Mesendoderm (in vitro differentiated cells): ENCODE measurements around the gene SMYD3.

Experiments used
- DNase-seq: peaks from one replicate; pipeline ENCODE4 v3.0.0; 2013
- H2AK5ac ChIP-seq: 2 replicates; pipeline ENCODE4 v1.6.1; 2013; ENCODE audit warnings: low read length, inconsistent platforms
- H2BK120ac ChIP-seq: 2 replicates; pipeline ENCODE4 v1.6.1; 2013; ENCODE audit warnings: low read depth, mild to moderate bottlenecking, low read length, moderate library complexity, mixed read lengths
- H2BK15ac ChIP-seq: replicated peaks from 2 replicates; pipeline ENCODE4 v1.6.1; 2013; ENCODE audit warnings: low read depth, mild to moderate bottlenecking, moderate library complexity
- H2BK5ac ChIP-seq: 2 replicates; pipeline ENCODE4 v1.6.1; 2013; ENCODE audit warnings: low read length, inconsistent platforms
- H3K18ac ChIP-seq: 2 replicates; pipeline ENCODE4 v1.6.1; 2013; ENCODE audit warnings: mild to moderate bottlenecking, low read length, mixed read lengths
- H3K23ac ChIP-seq: one replicate; pipeline ENCODE4 v1.6.1; 2013; ENCODE audit warnings: low read length
- H3K27ac ChIP-seq: 2 replicates; pipeline ENCODE4 v1.5.1; 2013; ENCODE audit warnings: low read depth, mild to moderate bottlenecking, inconsistent platforms, low read length, moderate library complexity
- H3K27me3 ChIP-seq: 2 replicates; pipeline ENCODE4 v1.6.1; 2013; ENCODE audit warnings: low read length, control low read depth, mild to moderate bottlenecking, inconsistent platforms; ENCODE audit not compliant: insufficient read depth, poor library complexity
- H3K36me3 ChIP-seq: 2 replicates; pipeline ENCODE4 v1.6.1; 2013; ENCODE audit warnings: low read length, inconsistent platforms; ENCODE audit not compliant: control insufficient read depth, insufficient read depth
- H3K4ac ChIP-seq: one replicate; pipeline ENCODE4 v1.6.1; 2013; ENCODE audit warnings: low read depth, mild to moderate bottlenecking, low read length, moderate library complexity
- H3K4me1 ChIP-seq: 2 replicates; pipeline ENCODE4 v1.6.1; 2013; ENCODE audit warnings: low read depth, low read length, inconsistent platforms; ENCODE audit not compliant: control insufficient read depth
- H3K4me2 ChIP-seq: 2 replicates; pipeline ENCODE4 v1.6.1; 2013; ENCODE audit warnings: low read length
- H3K4me3 ChIP-seq: 2 replicates; pipeline ENCODE4 v1.5.1; 2013; ENCODE audit warnings: mild to moderate bottlenecking, low read length
- H3K56ac ChIP-seq: one replicate; pipeline ENCODE4 v1.6.1; 2013; ENCODE audit warnings: low read length
- H3K79me1 ChIP-seq: 2 replicates; pipeline ENCODE4 v1.6.1; 2013; ENCODE audit warnings: low read length, inconsistent platforms
- H3K79me2 ChIP-seq: 2 replicates; pipeline ENCODE4 v1.6.1; 2013; ENCODE audit warnings: mild to moderate bottlenecking, low read length; ENCODE audit not compliant: control insufficient read depth, insufficient read depth
- H3K9ac ChIP-seq: 2 replicates; pipeline ENCODE4 v1.6.1; 2013; ENCODE audit warnings: low read length, inconsistent platforms
- H4K5ac ChIP-seq: one replicate; pipeline ENCODE4 v1.6.1; 2013; ENCODE audit warnings: low read length
- H4K8ac ChIP-seq: one replicate; pipeline ENCODE4 v1.6.1; 2013; ENCODE audit warnings: low read depth, mild to moderate bottlenecking, control low read depth, low read length, moderate library complexity
- WGBS: extraction: QIAGEN DNeasy Blood & Tissue Kit; methylation state at CpG from one replicate; pipeline ENCODE4 v1.1.7; 2013; ENCODE audit warnings: low lambda C conversion rate, missing lambda C conversion rate; ENCODE audit not compliant: insufficient coverage; ENCODE audit errors: extremely low coverage; 5-methylcytosine and 5-hydroxymethylcytosine counted together

The SMYD3 gene

DNA sequence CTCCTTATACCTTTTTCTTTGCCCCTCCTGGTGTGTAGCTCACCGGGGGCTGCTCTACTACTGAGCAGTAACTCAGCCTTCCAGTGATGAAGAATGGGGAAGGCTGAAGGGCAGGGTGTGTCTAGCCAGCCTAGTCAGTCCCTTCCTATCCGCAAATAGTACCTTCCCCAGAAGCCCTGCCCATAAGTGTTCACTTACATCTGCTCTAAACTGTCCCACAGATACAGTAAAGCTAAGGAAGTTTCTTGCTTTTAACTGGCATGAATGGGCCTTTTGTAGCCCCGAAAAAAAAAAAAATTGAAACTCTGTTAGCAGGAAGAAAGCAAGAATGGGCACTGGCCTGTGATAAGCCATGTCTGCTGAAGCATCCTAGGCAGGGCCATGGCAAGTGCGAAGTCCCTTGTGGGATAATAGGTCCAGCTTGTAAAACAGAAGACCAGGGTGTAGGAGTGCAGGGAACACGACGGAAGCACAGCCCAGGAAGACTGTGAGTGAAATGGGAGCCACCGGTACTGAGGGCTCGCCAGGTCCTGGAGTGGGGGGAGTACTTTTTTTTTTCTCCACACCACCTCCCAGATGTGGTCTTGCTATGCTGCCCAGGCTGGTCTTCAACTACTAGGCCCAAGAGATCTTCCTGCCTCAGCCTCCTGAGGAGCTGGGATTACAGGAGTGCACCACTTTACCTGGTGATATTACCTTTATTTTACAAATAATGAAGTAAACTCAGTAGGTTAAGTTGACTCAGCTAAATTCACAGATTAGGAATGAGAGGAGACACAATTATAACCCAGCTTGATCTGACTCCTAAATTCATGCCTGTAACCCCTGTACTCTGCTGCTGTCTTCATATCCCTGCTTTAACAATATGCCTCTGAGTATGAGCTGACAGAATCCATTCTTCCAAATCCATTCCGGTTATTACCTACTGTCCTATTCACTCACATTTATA is 347.5 kb downstream of the SMYD3 start:
- no peak overlapping the region for H3K18ac ChIP-seq
- no peak overlapping the region for H2BK5ac ChIP-seq
- H3K23ac ChIP-seq, result no peak overlapping the region
- no CpG with 5 or more reads among the region's 9 CpGs for WGBS
- no peak overlapping the region for H3K56ac ChIP-seq
- no peak overlapping the region for H3K4me2 ChIP-seq
- H4K5ac ChIP-seq, result no peak overlapping the region
- no peak overlapping the region for H2BK120ac ChIP-seq
- no peak overlapping the region for H3K4ac ChIP-seq
- no peak overlapping the region for H2AK5ac ChIP-seq
- no peak overlapping the region for H3K9ac ChIP-seq
- DNase-seq, result no peak
- no peak overlapping the region for H3K27ac ChIP-seq
- H3K4me1 ChIP-seq, result no peaks in the 10 kb centered on the region
- H3K79me1 ChIP-seq, result no peaks in the 10 kb centered on the region
- H3K4me3 ChIP-seq, result no peak overlapping the region
- no peak overlapping the region for H4K8ac ChIP-seq
- H3K79me2 ChIP-seq, result no peaks in the 10 kb centered on the region
- H2BK15ac ChIP-seq, result no peak overlapping the region
- H3K27me3 ChIP-seq, result no peaks in the 10 kb centered on the region
- H3K36me3 ChIP-seq, result no peaks in the 10 kb centered on the region

DNA sequence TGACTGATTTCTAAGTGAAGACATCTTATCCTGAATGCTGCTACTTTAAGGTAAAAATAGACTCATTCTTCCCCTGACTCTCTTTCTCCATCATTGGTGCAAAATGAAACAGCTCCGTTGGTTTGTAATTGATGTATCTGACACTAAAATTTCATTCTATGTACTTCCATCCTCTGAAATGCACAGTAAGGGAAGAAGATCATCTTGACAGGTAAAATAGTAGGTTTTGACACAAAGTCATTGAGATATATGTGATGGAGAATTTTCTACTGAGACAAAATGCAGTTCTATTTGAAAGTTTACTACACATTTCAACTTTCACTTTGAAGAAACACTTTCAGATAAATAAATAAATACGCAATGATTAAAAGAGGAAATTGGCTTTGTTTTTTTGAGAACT is 348.9 kb downstream of the SMYD3 start:
- H2BK120ac ChIP-seq, result no peak overlapping the region
- no peak overlapping the region for H3K4ac ChIP-seq
- no peaks in the 10 kb centered on the region for H3K36me3 ChIP-seq
- H2AK5ac ChIP-seq, result no peak overlapping the region
- no peaks in the 10 kb centered on the region for H3K79me1 ChIP-seq
- H3K4me3 ChIP-seq, result no peak overlapping the region
- H3K18ac ChIP-seq, result no peak overlapping the region
- H3K27me3 ChIP-seq, result no peaks in the 10 kb centered on the region
- no peak overlapping the region for H3K23ac ChIP-seq
- no peak for DNase-seq
- no peak overlapping the region for H3K56ac ChIP-seq
- no peaks in the 10 kb centered on the region for H3K79me2 ChIP-seq
- no peak overlapping the region for H4K8ac ChIP-seq
- no peak overlapping the region for H3K4me2 ChIP-seq
- no CpG with 5 or more reads among the region's 2 CpGs for WGBS
- H2BK5ac ChIP-seq, result no peak overlapping the region
- no peak overlapping the region for H3K9ac ChIP-seq
- no peak overlapping the region for H3K27ac ChIP-seq
- H4K5ac ChIP-seq, result no peak overlapping the region
- H2BK15ac ChIP-seq, result no peak overlapping the region
- H3K4me1 ChIP-seq, result no peaks in the 10 kb centered on the region

DNA sequence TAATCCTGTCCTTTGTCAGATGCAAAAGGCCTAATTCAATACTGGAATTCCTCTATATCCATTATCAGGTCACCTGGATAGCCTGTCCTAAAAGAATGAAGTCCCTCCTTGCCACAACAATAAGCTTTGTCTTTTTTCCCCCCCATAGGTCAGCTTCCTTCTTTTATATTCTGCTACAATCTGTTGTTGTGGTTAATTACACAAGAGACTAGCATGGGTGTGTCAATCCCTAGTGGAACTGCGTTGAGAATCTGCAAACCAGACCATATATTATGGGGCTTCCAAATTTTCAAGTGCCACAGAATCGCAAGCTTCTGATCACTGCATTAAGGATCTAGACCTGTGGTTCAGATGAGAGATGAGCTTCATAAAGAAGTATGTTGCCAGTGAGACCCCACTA is 349.6 kb downstream of the SMYD3 start:
- Histone ChIP-seq H2BK15ac (no peak overlapping the region), H2BK120ac (no peak overlapping the region), H3K79me1 (no peaks in the 10 kb centered on the region), H3K4me2 (no peak overlapping the region), H3K56ac (no peak overlapping the region), H3K79me2 (no peaks in the 10 kb centered on the region), H2BK5ac (no peak overlapping the region), H3K4me1 (no peaks in the 10 kb centered on the region), H3K27me3 (no peaks in the 10 kb centered on the region), H3K4me3 (no peak overlapping the region), H3K36me3 (no peaks in the 10 kb centered on the region), H3K18ac (no peak overlapping the region), H2AK5ac (no peak overlapping the region), H3K27ac (no peak overlapping the region), H4K5ac (no peak overlapping the region), H4K8ac (no peak overlapping the region), H3K23ac (no peak overlapping the region), H3K9ac (no peak overlapping the region), H3K4ac (no peak overlapping the region)
- no CpG with 5 or more reads among the region's 2 CpGs for WGBS
- DNase-seq, result no peak

DNA sequence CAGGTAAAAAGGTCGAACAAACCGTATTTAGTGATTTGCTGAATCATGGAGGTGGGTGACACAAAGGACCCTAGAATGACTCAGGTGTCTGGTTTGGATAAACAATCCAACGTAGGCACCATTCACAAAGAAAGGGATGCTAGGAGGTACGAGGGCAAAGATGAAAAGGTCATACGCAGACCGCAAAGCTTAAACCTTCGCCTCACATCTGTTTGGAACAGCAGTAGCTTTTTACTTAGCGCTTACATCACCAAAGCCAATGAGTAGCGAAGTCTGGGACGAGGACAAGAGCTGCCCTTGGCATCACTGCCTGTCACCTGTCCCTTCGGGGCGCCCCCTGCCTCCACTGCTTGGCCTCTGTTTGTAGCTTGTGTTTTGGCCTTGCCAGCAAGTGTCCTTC is 350.2 kb downstream of the SMYD3 start:
- Histone ChIP-seq H3K4me1 (no peaks in the 10 kb centered on the region), H2BK15ac (no peak overlapping the region), H3K4me2 (no peak overlapping the region), H3K27ac (no peak overlapping the region), H2BK120ac (no peak overlapping the region), H3K79me1 (no peaks in the 10 kb centered on the region), H4K8ac (no peak overlapping the region), H3K36me3 (no peaks in the 10 kb centered on the region), H3K18ac (no peak overlapping the region), H3K4ac (no peak overlapping the region), H3K9ac (no peak overlapping the region), H2AK5ac (no peak overlapping the region), H2BK5ac (no peak overlapping the region), H3K79me2 (no peaks in the 10 kb centered on the region), H3K4me3 (no peak overlapping the region), H3K27me3 (no peaks in the 10 kb centered on the region), H3K23ac (no peak overlapping the region), H4K5ac (no peak overlapping the region), H3K56ac (no peak overlapping the region)
- peak; percentile 13 for DNase-seq
- WGBS, result no CpG with 5 or more reads among the region's 12 CpGs

DNA sequence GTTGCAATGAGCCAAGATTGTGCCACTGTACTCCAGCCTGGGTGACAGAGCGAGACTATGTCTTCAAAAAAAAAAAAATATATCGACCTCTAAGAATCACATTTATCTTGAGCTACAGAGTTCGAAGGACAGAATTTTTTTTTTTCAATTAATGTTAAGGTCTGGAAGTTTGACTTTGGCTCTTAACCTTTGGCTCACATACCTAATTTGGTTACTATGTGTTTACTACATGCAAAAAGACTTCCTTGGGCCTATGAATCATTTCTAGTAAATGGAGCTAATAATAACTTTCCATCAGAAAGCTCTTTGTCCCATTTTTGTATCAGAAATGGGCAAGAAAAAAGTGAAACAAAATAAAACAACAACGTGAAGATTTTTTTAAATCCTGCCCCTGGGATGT is 351.2 kb downstream of the SMYD3 start:
- H3K4ac ChIP-seq, result no peak overlapping the region
- H3K79me2 ChIP-seq, result no peaks in the 10 kb centered on the region
- H2BK15ac ChIP-seq, result no peak overlapping the region
- no peak overlapping the region for H3K56ac ChIP-seq
- no peaks in the 10 kb centered on the region for H3K4me1 ChIP-seq
- DNase-seq, result no peak
- no peak overlapping the region for H3K4me2 ChIP-seq
- H3K4me3 ChIP-seq, result no peak overlapping the region
- H2AK5ac ChIP-seq, result no peak overlapping the region
- H3K36me3 ChIP-seq, result no peaks in the 10 kb centered on the region
- WGBS, result no CpG with 5 or more reads among the region's 4 CpGs
- H3K23ac ChIP-seq, result no peak overlapping the region
- H3K18ac ChIP-seq, result no peak overlapping the region
- H3K27ac ChIP-seq, result no peak overlapping the region
- no peak overlapping the region for H2BK120ac ChIP-seq
- no peak overlapping the region for H2BK5ac ChIP-seq
- no peak overlapping the region for H3K9ac ChIP-seq
- H3K79me1 ChIP-seq, result no peaks in the 10 kb centered on the region
- no peak overlapping the region for H4K5ac ChIP-seq
- no peaks in the 10 kb centered on the region for H3K27me3 ChIP-seq
- no peak overlapping the region for H4K8ac ChIP-seq

DNA sequence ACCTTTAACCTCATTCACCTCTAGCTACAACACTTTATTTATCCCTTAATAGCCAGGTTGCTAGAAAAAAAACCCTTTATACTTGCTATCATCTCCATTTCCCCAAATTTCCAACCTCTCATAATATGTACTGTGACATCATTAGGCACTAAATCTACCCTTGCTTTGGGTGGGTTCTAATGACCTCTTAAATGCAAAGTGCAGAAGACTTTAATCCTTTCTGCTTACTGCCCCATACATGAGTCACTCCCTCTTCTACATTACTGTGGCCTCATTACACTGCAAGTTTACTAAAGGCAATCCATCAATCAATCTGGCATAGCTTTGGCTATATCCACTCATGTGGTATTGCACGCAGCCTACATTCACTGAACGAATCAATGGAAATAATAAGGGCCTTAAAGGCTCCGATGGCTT is 353.3 kb downstream of the SMYD3 start:
- no peak for DNase-seq
- Histone ChIP-seq H4K8ac (no peak overlapping the region), H3K4ac (no peak overlapping the region), H3K23ac (no peak overlapping the region), H3K36me3 (no peaks in the 10 kb centered on the region), H2BK5ac (no peak overlapping the region), H2BK120ac (no peak overlapping the region), H3K79me2 (no peaks in the 10 kb centered on the region), H3K9ac (no peak overlapping the region), H3K79me1 (no peaks in the 10 kb centered on the region), H3K4me2 (no peak overlapping the region), H3K4me3 (no peak overlapping the region), H3K4me1 (no peaks in the 10 kb centered on the region), H2BK15ac (no peak overlapping the region), H3K27ac (no peak overlapping the region), H4K5ac (no peak overlapping the region), H3K18ac (no peak overlapping the region), H2AK5ac (no peak overlapping the region), H3K27me3 (no peaks in the 10 kb centered on the region), H3K56ac (no peak overlapping the region)
- WGBS, result no CpG with 5 or more reads among the region's 3 CpGs
